T follicular helper cell (primary cell): ENCODE measurements around the gene ITGAL.
"Not testable (repeated sequence)": the region's sequence is repeated elsewhere in the genome, so short reads cannot be mapped to it uniquely, and the experiment has no call there.

Source experiments
- DNase-seq: peaks from one replicate; pipeline ENCODE4 v3.0.0-alpha.2; 2020; ENCODE audit warnings: low read depth
- total RNA-seq, 2 experiments: gene quantifications; one replicate each; lab custom pipeline; 2026; lab: John Stamatoyannopoulos, UW

The ITGAL gene
- 333 to 798 reads per million in 2 experiments for total RNA-seq

DNA sequence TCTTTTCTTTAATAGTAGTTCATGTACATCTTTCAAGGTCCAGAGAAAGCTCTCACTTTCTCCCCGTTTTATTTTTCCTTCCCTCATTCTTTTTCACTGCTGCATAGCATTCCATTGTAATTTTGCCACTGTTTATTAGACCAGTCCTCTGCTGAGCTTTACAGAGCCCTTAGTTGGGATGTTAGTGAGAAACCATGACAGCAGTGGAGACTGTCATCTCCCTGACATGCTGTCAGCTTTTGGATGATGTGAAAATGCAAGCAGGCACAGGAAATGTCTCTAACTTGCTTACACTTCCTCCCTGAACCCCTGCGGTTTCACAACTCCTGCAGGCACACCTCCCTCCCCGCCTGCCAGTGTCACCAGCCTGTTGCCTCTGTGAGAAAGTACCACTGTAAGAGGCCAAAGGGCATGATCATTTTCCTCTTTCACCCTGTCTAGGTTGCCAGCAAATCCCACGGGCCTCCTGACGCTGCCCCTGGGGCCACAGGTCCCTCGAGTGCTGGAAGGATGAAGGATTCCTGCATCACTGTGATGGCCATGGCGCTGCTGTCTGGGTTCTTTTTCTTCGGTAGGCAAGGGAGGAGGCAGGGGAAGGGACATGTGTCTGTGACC lies at the start of gene ITGAL:
Gene ITGAL, plus strand, starts transcription at position 415 of the 615 bp plus-strand sequence. Its CDS starts 96 bp downstream, at position 511.
- peak; percentile 78 for DNase-seq

GRCh38 chr16:30428055-30428454 lies 44.5 kb upstream of the ITGAL start:
- DNase-seq = no peak

- no peak for DNase-seq
Measured at GRCh38 chr16:30429418-30429677, 43.2 kb upstream of the ITGAL start.

- peak; percentile 94 for DNase-seq
Measured at GRCh38 chr16:30429678-30430427, 42.7 kb upstream of the ITGAL start, which contains the start of gene DCTPP1. TSS of gene DCTPP1 (minus strand) at chr16:30430030. CDS start at chr16:30429980, 50 bp downstream.

DNA sequence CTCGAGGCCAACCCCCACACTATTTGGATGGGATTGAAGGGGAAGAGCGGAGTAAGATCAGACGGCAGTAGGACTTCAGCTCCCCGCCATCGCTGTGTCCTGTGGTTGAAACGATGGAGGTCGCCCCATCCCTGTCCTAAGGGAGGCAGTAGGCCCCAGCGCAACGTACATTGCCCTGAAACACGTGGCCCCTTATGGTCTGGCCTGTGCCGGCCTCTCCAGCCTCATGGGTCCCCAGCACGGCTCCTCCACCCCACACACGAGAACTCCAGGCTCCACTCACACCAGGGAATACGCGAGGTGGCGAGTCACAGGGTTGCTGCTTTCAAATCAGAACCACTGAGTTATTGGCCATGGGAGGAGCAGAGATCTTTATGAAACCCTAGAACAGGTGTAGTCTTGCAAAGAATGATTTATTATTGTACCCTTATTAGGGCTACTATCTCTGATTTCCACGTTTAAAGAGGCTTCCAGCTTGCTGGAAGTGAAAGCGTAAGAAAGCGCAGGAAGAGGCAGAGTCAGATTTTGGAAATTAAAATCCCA lies 42.0 kb upstream of the ITGAL start:
- peak; percentile 10 for DNase-seq

- DNase-seq = no peak
Measured at GRCh38 chr16:30434852-30435251, 37.7 kb upstream of the ITGAL start.

- no peak for DNase-seq
Measured at GRCh38 chr16:30437511-30438046, 35.0 kb upstream of the ITGAL start.

- no peak for DNase-seq
Measured at GRCh38 chr16:30438835-30439234, 33.7 kb upstream of the ITGAL start.

DNA sequence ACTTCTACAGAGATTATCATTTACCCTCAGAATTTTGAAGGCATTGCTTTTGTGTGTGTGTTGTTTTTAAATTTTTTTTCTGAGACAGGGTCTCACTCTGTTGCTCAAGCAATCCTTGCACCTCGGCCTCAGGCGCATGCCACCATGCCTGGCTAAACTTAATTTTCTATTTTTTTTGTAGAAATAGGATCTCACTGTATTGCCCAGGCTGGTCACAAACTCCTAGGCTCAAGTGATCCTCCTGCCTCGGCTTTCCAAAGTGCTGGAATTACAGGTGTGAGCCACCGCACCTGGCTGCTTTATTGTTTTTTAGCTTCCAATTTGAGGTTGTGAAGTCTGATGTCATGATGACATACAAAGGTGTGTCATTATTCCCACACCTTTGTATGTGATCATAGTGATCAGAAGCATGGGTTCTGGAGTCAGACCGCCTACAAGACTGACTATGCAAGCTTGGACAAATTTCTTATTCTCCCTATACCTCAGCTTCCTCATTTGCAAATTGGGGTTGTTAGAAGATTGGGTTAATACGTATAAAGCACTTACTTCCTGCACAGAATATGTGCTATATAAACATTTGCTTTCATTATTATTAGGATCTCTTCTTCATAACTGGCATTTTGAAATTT lies 32.7 kb upstream of the ITGAL start:
- no peak for DNase-seq

GRCh38 chr16:30443631-30444030 lies 28.9 kb upstream of the ITGAL start:
- no peak for DNase-seq

GRCh38 chr16:30444231-30445148 lies 28.1 kb upstream of the ITGAL start:
- DNase-seq = no peak

DNA sequence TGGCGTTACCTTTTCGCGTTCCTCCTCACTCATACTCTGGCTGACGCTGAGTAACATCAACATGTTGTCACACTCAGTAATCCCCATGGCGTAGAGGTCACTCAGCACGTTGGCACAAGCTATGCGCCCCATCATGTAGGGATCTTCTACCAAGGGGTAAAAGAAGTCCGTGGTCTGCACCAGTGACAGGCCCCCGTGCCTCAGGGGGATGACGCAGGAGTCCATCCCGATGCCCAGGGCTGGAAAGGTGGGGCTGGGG lies 27.5 kb upstream of the ITGAL start:
- no peak for DNase-seq

GRCh38 chr16:30445408-30446202 lies 26.9 kb upstream of the ITGAL start, which contains the start of gene SEPHS2:
TSS of gene SEPHS2 (minus strand) at chr16:30445874. CDS start at chr16:30445727, 147 bp downstream.
- DNase-seq = peak; percentile 93

DNA sequence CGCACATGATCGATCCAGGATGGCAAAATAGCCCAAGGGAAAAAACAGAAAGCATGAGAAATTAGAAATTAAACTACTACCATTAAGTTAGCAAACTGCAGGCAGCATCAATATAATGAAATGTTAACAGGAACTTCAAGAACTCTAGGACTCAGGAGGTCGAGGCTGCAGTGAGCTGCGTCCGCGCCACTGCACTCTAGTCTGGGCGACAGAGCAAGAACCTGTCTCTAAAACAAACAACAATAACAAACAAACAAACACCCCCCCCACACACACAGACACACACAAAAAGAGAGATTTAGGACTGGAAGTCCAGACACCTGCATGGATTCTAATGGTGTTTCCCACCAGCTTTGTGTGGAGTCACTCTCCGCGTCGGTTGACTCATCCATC lies 26.3 kb upstream of the ITGAL start:
- no peak for DNase-seq

DNA sequence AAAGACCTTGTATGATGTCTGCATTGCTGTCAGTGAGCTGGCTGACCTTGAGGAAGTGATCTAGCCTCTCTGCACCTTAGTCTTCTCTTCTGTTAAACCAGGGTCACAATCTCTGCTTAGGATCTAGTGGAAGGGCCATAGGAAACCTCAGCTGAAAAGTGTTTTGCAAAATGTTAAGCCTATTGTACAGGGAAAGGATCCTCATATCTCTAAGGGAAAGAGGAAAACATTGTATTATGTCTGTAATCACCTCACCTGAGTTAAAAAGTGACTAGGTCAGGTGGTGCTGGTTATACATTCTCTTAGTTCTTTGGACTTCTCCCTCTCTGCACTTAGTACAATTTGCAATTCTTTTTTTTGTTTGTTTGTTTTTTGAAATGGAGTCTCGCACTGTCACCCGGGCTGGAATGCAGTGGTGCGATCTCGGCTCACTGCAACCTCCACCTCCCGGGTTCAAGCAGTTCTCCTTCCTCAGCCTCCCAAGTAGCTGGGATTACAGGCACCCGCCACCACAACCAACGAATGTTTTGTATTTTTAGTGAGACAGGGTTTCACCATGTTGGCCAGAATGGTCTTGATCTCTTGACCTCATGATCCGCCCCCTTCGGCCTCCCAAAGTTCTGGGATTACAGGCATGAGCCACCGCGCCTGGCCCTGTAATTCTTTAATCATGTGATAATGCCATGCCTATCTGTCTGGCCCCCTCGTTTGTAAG lies 24.9 kb upstream of the ITGAL start:
- no peak for DNase-seq

- DNase-seq = no peak
Measured at GRCh38 chr16:30449116-30449435, 23.5 kb upstream of the ITGAL start.

DNA sequence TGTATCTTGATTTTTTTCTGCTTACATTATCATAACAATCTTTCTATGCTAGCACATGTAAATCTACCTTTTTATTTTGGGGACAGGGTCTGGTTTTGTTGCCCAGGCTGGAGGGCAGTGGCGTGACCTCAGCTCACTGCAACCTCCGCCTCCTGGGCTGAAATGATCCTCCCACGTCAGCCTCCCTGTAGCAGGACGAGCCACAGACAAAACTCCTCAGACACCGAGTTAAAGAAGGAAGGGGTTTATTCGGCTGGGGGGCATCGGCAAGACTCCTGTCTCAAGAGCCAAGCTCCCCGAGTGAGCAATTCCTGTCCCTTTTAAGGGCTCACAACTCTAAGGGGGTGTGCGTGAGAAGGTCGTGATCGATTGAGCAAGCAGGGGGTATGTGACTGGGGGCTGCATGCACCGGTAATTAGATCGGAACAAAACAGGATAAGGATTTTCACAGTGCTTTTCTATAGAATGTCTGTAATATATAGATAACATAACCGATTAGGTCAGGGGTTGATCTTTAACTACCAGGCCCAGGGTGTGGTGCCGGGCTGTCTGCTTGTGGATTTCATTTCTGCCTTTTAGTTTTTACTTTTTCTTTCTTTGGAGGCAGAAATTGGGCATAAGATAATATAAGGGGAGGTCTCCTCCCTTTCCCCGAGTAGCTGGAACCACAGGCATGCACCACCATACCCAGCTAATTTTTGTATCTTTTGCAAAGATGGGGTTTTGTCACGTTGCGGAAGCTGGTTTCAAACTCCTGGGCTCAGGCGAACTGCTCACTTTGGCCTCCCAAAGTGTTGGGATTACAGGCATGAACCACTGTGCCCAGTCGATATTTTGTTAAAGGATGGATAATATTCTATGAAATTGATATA lies 19.6 kb upstream of the ITGAL start:
- DNase-seq = not testable (repeated sequence)

GRCh38 chr16:30456302-30456701 lies 16.2 kb upstream of the ITGAL start:
- DNase-seq = no peak

GRCh38 chr16:30457256-30457655 lies 15.3 kb upstream of the ITGAL start:
- DNase-seq = no peak
